Endothelial cell of umbilical vein (primary cell): ENCODE data around the gene USP47. TPM values are rescaled to one million over a fixed set of nuclear protein-coding genes. Genes with fewer than 3 reads are reported as not detected.

Source experiments
- BruUV-seq: library from RNA; stranded (reverse); fragments of 400-500 nt; replicated peaks from 2 replicates; lab custom pipeline; 2021; lab: Mats Ljungman, UMichigan
- CTCF ChIA-PET: fragments of 300-600, 350-600 bp; sonication (Branson Sonifier 250); formaldehyde crosslinking; loops from one replicate; lab custom pipeline; 2021; ENCODE audit warnings: antibody characterized with exemption, inconsistent platforms; lab: Charles Lee
- POLR2A ChIA-PET: fragments of 300-600, 350-600 bp; sonication (Branson Sonifier 250); formaldehyde crosslinking; loops from one replicate; lab custom pipeline; 2021; ENCODE audit warnings: antibody characterized with exemption, inconsistent platforms; lab: Charles Lee
- DNase-seq: peaks from one replicate; pipeline ENCODE4 v3.0.0-alpha.2; 2011; ENCODE audit warnings: low read depth, low spot score
- FAIRE-seq: peaks from 2 replicates; lab custom pipeline; 2011; peaks lifted over from hg19 to GRCh38; lab: Jason Lieb, UNC
- H2AFZ ChIP-seq: 2 replicates; pipeline ENCODE4 v1.6.0; 2012; ENCODE audit warnings: low read depth, low read length, control low read depth, inconsistent platforms
- H3K27ac ChIP-seq: 2 replicates; pipeline ENCODE4 v1.5.1; 2011; ENCODE audit warnings: low read depth, mild to moderate bottlenecking, control low read depth, low read length, moderate library complexity; ENCODE audit not compliant: insufficient read depth
- H3K27me3 ChIP-seq, 2 experiments: 2 replicates each; pipeline versions ENCODE4 v1.6.0 to v1.6.1; 2011; ENCODE audit warnings: low read length in 2 of 2, mixed read lengths in 1 of 2; ENCODE audit not compliant: control insufficient read depth in 2 of 2, insufficient read depth in 2 of 2
- H3K36me3 ChIP-seq, 2 experiments: 2 replicates in 1 of 2; 3 replicates in 1 of 2; pipeline ENCODE4 v1.5.1; 2011; ENCODE audit warnings: low read length in 2 of 2, mild to moderate bottlenecking in 1 of 2, moderate library complexity in 1 of 2; ENCODE audit not compliant: control insufficient read depth in 2 of 2, insufficient read depth in 2 of 2; ENCODE audit errors: extremely low read depth in 1 of 2
- H3K4me1 ChIP-seq: 3 replicates; pipeline ENCODE4 v1.5.1; 2011; ENCODE audit warnings: mild to moderate bottlenecking, low read length; ENCODE audit not compliant: control insufficient read depth, insufficient read depth; ENCODE audit errors: extremely low read depth
- H3K4me2 ChIP-seq: 2 replicates; pipeline ENCODE4 v1.6.1; 2011; ENCODE audit warnings: low read length, control low read depth, mixed read lengths; ENCODE audit not compliant: insufficient read depth
- H3K4me3 ChIP-seq, 3 experiments: fragments of 200-600 bp in 1 of 3; sonication (generic), shearing (Covaris generic) in 1 of 3; replicated peaks in 1 of 3; 2 replicates each; pipeline ENCODE4 v1.5.1; 2011 to 2016; ENCODE audit warnings: control low read depth in 3 of 3, low read length in 3 of 3, mild to moderate bottlenecking in 2 of 3, inconsistent platforms in 1 of 3, low read depth in 1 of 3, moderate library complexity in 1 of 3; ENCODE audit not compliant: insufficient read depth in 1 of 3
- H3K79me2 ChIP-seq: 2 replicates; pipeline ENCODE4 v1.6.0; 2012; ENCODE audit warnings: low read length, inconsistent platforms; ENCODE audit not compliant: control insufficient read depth, insufficient read depth
- H3K9ac ChIP-seq: replicated peaks from 2 replicates; pipeline ENCODE3; 2011; ENCODE audit warnings: low read length, control low read depth; ENCODE audit not compliant: insufficient read depth; ENCODE audit errors: extremely low read depth
- H3K9me1 ChIP-seq: replicated peaks from 3 replicates; pipeline ENCODE4 v1.6.0; 2011; ENCODE audit warnings: mild to moderate bottlenecking, low read length; ENCODE audit not compliant: control insufficient read depth, insufficient read depth; ENCODE audit errors: extremely low read depth
- H3K9me3 ChIP-seq: replicated peaks from 2 replicates; pipeline ENCODE4 v1.5.1; 2012; ENCODE audit warnings: low read length, inconsistent platforms; ENCODE audit not compliant: control insufficient read depth, insufficient read depth
- H4K20me1 ChIP-seq: replicated peaks from 2 replicates; pipeline ENCODE3; 2011; ENCODE audit warnings: mild to moderate bottlenecking, low read length; ENCODE audit not compliant: control insufficient read depth, insufficient read depth; ENCODE audit errors: extremely low read depth
- EZH2 ChIP-seq: IDR thresholded peaks from 2 replicates; pipeline ENCODE4 v1.6.1; 2012; ENCODE audit warnings: borderline replicate concordance, low read depth, mild to moderate bottlenecking, moderate library complexity, low read length, inconsistent platforms; ENCODE audit not compliant: severe bottlenecking
- FOS ChIP-seq: IDR thresholded peaks from 2 replicates; pipeline ENCODE4 v1.6.1; 2011; ENCODE audit warnings: mild to moderate bottlenecking, low read length, moderate library complexity, borderline replicate concordance; ENCODE audit not compliant: insufficient read depth
- GATA2 ChIP-seq: IDR thresholded peaks from 2 replicates; pipeline ENCODE4 v1.7.0; 2011; ENCODE audit warnings: low read depth, mild to moderate bottlenecking, moderate library complexity, mixed read lengths, low read length; ENCODE audit not compliant: insufficient read length, insufficient read depth
- JUN ChIP-seq: IDR thresholded peaks from 2 replicates; pipeline ENCODE4 v1.6.1; 2011; ENCODE audit warnings: borderline replicate concordance, low read depth; ENCODE audit not compliant: insufficient read length, insufficient read depth
- MYC ChIP-seq: IDR thresholded peaks from one replicate; pipeline ENCODE4 v1.6.1; 2011; ENCODE audit warnings: mild to moderate bottlenecking, low read depth, low read length
- POLR2A ChIP-seq: IDR thresholded peaks from 2 replicates; pipeline ENCODE4 v1.6.1; 2012; ENCODE audit warnings: low read depth, mild to moderate bottlenecking, control low read depth, low read length
- POLR2AphosphoS5 ChIP-seq: IDR thresholded peaks from 2 replicates; pipeline ENCODE4 v1.6.1; 2012; ENCODE audit warnings: low read depth, mild to moderate bottlenecking, control low read depth, low read length, moderate library complexity; ENCODE audit not compliant: insufficient read depth
- dilution Hi-C: fragments of 300-500 bp; cut with MboI; formaldehyde crosslinking; loops from one replicate; pipeline ENCODE4 v1.15.0; 2019; ENCODE audit warnings: low sequenced_read_pairs; ENCODE audit not compliant: extremely low pct_ligation_motif_present
- intact Hi-C: fragments of 100-400 bp; cut with micrococcal nuclease; formaldehyde crosslinking; loops from one replicate; pipeline ENCODE4 v1.10.0; 2022
- polyA plus RNA-seq, 4 experiments: library from polyadenylated mRNA; depleted of rRNA in 3 of 4; stranded (reverse) in 3 of 4; unstranded in 1 of 4; fragments of >200 nt; gene quantifications; 2 replicates each; pipeline versions ENCODE4 v1.2.1 to v1.2.3, GENCODE V29; 2011 to 2012; ENCODE audit warnings: missing spikeins in 1 of 4
- total RNA-seq: library from RNA; stranded (reverse); gene quantifications from 2 replicates; pipeline ENCODE4 v1.2.3, GENCODE V29; 2021
- TF ChIP-seq, protein P1 (sequence below): IDR thresholded peaks from 2 replicates; pipeline ENCODE4 v1.6.1; 2011; ENCODE audit not compliant: insufficient read depth, insufficient read length
- TF ChIP-seq, protein P2 (sequence below), 2 donors: IDR thresholded peaks; 1 replicate in 1 of 2; 2 replicates in 1 of 2; pipeline ENCODE4 v1.5.1; 2011; ENCODE audit warnings: low read length in 2 of 2, mild to moderate bottlenecking in 2 of 2, moderate library complexity in 2 of 2, control low read depth in 1 of 2, inconsistent platforms in 1 of 2, low read depth in 1 of 2; ENCODE audit not compliant: insufficient read depth in 1 of 2; ENCODE audit errors: extremely low read depth in 1 of 2

The USP47 gene
- total and polyA plus RNA-seq, 2 donors (not counting 3 experiments of a cell fraction or from before 2014, with no cell fraction given): 7.8 to 38.0 TPM

DNA sequence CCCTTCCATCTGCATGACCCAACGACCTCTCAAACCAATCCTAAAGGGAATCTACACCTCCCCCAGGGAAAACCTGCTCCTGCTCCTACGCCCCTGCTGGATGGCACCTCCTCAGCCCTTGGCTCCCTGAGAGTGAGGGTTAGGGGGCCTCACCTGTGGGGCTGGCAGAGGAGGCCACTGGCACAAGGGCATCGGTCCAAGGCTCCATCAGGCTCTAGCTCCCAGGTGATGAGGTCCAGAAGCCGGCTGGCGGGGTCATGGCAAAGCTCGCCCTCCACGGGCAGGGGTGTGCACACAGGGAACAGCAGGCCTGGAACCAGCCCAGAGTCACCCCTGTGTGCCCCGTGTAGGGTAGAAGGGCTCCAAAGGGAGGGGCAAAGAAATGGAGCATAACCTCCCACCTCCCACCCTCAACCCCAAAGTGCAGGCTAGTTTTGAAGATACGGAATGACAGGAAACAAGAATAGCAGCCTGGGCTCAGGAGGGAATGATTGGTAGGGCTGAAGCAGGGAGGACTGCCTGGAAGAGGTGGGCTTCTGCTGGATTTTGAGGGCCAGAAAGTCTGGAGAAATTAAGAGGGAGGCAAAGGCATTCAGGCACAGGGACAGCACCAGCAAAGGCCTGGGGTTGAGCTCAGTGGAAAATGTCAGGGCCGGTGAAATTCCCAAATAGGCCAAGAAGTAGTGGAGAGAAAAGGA is 124.0 kb downstream of the USP47 start:
- dilution Hi-C loops: no loop called here
- Histone ChIP-seq H3K79me2 (no peaks in the 10 kb centered on the region), H3K9me1 (no peaks in the 10 kb centered on the region), H3K9me3 (no peaks in the 10 kb centered on the region), H3K27ac (no peak overlapping the region), H3K27me3 (no peaks in the 10 kb centered on the region), H3K9ac (no peak overlapping the region), H3K4me3 (no peak overlapping the region), H2AFZ (no peak overlapping the region), H3K4me1 (peaks cover 5% of the 10 kb centered on the region), H3K36me3 (peaks cover 0 to 21% of the 10 kb centered on the region in 2 experiments), H4K20me1 (no peaks in the 10 kb centered on the region), H3K4me2 (no peak overlapping the region)
- BruUV-seq: no TSS peak
- intact Hi-C loops: loop anchor here (1.0 kb wide), 1 partner anchor 78 kb away; no protein-coding TSS in a partner anchor
- FAIRE-seq (no peak), DNase-seq (no peak)
- ChIA-PET CTCF (interaction anchor here (1.0 to 2.3 kb wide), 4 partner anchors 11 to 1177 kb away, joined by 3 to 31 read pairs (median 6); no protein-coding TSS in a partner anchor), POLR2A (no interaction called here)
- TF ChIP-seq, protein P1, sequence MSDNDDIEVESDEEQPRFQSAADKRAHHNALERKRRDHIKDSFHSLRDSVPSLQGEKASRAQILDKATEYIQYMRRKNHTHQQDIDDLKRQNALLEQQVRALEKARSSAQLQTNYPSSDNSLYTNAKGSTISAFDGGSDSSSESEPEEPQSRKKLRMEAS: no peak
- TF ChIP-seq, protein P2, sequence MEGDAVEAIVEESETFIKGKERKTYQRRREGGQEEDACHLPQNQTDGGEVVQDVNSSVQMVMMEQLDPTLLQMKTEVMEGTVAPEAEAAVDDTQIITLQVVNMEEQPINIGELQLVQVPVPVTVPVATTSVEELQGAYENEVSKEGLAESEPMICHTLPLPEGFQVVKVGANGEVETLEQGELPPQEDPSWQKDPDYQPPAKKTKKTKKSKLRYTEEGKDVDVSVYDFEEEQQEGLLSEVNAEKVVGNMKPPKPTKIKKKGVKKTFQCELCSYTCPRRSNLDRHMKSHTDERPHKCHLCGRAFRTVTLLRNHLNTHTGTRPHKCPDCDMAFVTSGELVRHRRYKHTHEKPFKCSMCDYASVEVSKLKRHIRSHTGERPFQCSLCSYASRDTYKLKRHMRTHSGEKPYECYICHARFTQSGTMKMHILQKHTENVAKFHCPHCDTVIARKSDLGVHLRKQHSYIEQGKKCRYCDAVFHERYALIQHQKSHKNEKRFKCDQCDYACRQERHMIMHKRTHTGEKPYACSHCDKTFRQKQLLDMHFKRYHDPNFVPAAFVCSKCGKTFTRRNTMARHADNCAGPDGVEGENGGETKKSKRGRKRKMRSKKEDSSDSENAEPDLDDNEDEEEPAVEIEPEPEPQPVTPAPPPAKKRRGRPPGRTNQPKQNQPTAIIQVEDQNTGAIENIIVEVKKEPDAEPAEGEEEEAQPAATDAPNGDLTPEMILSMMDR (IDR thresholded peaks at IDR 0.05; ENCODE audit: extremely low read depth in 1 of 2, insufficient read depth in 1 of 2, low read depth in 1 of 2, low read length in 2 of 2): no peak
- TF ChIP-seq GATA2: no peak
- no peak for TF ChIP-seq FOS
- no peak for TF ChIP-seq POLR2AphosphoS5
- TF ChIP-seq POLR2A: no peak
- TF ChIP-seq MYC: no peak
- no peak for TF ChIP-seq JUN
- TF ChIP-seq EZH2: no peak
